GM23248 (cell line): ENCODE data around the gene CROCC2.
"Not testable (repeated sequence)": the region's sequence is repeated elsewhere in the genome, so short reads cannot be mapped to it uniquely, and the experiment has no call there.

ENCODE experiments used
- EZH2 ChIP-seq: fragments of 200-600 bp; sonication (generic); IDR thresholded peaks from 2 replicates; pipeline ENCODE4 v1.6.1; 2018; ENCODE audit warnings: antibody characterized with exemption, mild to moderate bottlenecking; ENCODE audit not compliant: insufficient read depth, poor library complexity, severe bottlenecking
- EZH2phosphoT487 ChIP-seq: fragments of 200-600 bp; sonication (generic); IDR thresholded peaks from 2 replicates; pipeline ENCODE4 v1.6.1; 2018; ENCODE audit warnings: antibody characterized with exemption, moderate library complexity, mild to moderate bottlenecking, low read depth; ENCODE audit not compliant: insufficient read depth

DNA sequence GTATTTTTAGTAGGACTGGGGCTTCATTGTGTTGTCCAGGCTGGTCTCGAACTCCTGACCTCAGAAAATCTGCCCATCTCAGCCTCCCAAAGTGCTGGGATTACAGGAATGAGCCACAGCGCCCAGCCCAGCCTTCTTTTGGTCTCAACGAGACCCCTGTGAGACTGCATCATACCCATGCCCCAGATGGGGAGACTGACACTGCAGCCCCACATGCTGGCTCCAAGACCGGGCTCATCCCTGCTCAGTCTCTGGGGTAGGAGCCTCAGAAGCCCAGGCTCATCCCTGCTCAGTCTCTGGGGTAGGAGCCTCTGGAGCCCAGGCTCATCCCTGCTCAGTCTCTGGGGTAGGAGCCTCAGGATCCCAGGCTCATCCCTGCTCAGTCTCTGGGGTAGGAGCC, 69.8 kb downstream of the CROCC2 start:
- not testable (repeated sequence) for TF ChIP-seq EZH2, EZH2phosphoT487
